HG03457 (cell line): ENCODE data around the gene ECM2.
A peak's percentile ranks its signal among the peaks of the same experiment; 100 is the strongest.

ENCODE experiments used
- ATAC-seq: cut with Tn5 transposase; IDR thresholded peaks from one replicate; pipeline ENCODE4 v1.9.1; 2021; ENCODE audit warnings: moderate number of reproducible peaks; ENCODE audit not compliant: unreplicated experiment

ECM2 gene

DNA sequence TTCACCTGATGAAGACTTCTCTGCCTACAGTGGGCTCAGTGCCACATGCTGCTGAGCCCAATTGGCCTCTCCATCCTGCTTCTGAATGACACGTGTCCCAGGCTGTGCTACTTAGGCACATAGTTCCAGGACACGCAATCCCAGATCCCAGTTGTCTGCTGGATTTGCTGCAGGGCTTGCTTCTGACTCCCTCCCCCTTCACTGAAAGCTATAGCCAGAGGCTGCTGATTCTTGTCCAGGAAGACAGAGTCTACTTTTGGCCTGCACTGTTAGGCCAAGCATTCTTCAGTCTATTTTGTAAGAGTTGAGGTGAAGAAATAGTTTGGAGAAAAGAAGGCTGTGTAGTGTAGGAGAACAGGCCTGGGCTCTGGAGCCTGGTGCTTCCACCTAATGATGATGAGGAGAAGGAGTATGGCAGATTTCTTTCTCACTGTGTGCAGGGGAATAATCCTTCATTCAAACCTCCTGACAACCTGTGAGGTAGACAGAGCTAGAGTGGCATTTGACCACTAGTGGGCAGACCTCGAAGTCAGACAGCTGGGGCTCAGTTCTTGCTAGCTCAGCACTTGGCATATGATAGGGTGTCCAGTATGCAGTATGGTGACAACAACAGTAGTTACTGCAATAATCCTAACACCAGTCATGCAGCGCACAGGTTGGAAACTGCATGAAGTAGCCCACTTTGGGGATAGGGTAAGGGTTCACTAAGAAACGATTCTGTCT is 34.0 kb downstream of the ECM2 start:
- no peak for ATAC-seq

- no peak for ATAC-seq
Measured at GRCh38 chr9:92500725-92501124, 35.1 kb downstream of the ECM2 start.

- no peak for ATAC-seq
Measured at GRCh38 chr9:92499701-92500100, 36.1 kb downstream of the ECM2 start.

DNA sequence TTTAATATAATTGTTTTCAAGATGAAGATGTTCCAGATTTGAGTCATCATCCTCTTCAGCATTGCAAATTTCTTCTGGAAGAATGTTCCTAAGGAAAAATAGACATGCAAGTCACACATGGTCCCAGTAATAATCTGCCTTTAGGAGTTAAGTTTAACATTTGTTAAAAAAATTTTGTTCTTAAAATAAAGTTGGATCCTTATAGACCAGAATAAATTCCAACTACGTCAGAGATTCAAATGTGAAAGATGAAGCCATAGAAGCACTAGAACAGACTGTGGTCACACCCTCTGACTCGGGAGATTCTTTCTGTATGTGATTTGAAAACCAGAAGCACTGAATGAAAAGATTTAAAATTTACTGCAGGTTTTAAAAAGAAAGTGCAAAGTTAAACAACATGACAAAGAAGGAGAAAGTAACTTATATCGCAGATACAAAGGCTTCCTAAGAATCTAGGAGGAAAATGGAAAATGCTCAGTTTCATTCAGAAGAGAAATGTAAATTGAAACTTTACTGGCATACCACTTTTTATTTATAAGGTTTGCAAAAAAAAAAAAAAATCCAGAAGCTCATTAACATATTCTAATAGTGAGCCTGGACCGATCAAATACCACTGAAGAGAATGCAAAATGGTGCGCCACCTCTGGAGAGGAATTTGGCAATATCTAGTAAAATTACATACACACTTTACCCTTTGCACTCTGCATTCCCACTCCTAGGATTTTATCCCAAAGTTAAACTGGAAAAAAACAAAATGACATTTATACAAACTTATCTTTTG is 39.2 kb downstream of the ECM2 start:
- no peak for ATAC-seq

GRCh38 chr9:92494856-92495255 is 40.9 kb downstream of the ECM2 start:
- no peak for ATAC-seq

DNA sequence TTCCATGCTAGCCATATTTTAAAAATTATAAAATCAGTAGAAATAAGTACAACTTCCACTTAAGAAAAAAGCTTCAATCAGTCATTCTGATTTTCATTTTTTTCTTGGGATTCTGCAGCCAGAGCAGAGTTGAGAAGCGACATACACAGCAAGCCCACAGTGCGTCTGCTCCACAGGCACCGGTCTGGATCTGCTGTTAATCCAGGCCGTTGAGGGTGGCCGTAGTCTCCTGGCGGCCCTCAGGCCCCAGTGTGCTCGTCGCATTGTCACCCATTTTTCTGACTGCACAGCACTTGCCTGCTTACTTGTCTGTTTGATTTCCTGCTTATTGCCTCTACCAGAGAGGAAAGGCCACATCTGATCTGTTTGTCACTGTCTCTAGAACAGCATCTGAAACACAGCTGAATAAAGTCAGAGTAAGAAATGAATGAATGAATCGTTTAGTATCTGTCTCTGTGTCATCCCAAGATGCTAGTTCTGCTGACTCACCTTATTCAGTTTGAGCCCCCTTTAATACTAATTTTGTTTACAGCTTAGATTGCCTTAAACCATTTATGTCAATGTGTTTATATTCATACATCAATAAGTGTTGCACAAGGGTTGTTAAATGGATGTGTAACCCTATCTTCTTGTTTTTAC is 41.9 kb downstream of the ECM2 start:
- no peak for ATAC-seq

GRCh38 chr9:92492781-92493401 is 42.9 kb downstream of the ECM2 start:
- ATAC-seq = no peak

- ATAC-seq = no peak
Measured at GRCh38 chr9:92488681-92489550, 46.9 kb downstream of the ECM2 start.

GRCh38 chr9:92486371-92486770 is 49.4 kb downstream of the ECM2 start:
- ATAC-seq = no peak

- no peak for ATAC-seq
Measured at GRCh38 chr9:92484563-92484962, 51.2 kb downstream of the ECM2 start.

- ATAC-seq = no peak
Measured at GRCh38 chr9:92483627-92484545, 51.9 kb downstream of the ECM2 start.

GRCh38 chr9:92482805-92483204 is 53.0 kb downstream of the ECM2 start:
- ATAC-seq = no peak

DNA sequence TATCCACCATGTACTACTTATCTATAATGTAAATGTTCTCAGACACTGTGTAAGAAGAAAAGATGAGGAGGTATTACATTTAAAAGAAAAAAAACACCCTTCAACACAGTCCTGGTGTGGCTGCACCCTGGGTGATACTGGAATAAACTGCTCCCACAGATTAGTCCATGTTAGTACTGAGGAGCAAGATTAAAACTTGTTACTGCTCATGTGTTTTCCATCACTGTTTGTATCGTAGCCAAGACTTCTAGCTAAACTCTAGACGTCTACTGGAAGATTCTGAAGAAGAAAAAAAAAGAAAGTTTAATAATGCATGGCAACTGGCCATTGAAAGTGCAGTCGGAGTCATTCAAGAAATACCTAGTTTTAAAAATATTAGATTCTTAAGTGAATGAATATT is 53.5 kb downstream of the ECM2 start, which contains the start of gene ASPN:
TSS of gene ASPN (minus strand) at position 178 of the 400 bp plus-strand sequence.
- ATAC-seq = no peak

DNA sequence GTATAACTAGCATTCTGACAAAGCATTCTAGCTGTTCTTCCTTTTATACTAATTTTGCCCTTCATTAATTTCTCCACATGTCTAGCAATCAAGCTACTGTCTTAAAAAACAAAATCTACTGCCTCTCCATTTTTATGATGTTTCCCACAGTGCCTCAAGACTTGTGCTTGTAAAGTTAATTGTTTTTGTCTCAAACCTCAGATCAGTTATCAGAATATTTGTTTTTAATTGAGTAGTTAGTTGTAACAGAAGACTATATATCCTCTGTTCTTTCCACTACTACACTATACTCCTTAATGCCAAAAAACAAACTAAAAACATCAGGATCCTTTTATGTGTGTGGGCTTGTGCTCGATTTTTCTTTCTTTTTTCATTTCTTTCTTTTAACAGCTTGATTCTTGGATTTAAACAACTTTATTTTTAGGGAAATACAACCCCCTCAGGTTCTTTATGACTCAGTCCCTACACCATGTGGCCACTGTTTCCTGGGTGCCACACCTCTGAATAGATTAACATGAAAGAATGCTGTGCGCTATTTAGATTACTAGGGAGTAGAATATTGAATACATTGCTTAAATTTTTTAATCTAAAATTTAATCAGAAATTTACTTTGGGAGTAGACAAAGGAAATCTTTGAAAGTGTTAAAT is 54.7 kb downstream of the ECM2 start:
- no peak for ATAC-seq

DNA sequence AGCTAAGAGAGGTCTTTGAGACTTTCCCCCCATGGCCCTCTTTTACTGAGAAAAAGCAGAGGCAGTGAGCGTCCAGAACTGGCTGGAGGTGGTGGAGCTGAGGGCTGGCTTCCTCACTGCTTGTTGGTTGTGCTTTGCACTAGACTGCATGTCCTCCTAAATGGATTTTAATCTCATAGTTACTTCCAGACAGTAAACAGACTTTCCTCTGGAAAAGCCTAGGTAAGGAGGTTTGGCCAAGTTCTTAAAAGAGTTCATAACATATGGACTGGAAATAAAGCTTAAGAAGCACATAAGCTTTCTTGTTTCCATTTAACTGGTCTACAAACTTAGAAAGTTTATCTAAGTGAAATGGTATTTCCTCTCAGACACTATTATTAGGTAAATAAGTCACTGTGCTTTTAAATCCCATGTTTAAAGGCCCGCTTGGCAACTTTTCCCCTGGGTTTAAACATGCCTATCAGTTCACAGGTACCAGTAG is 55.5 kb downstream of the ECM2 start:
- ATAC-seq = no peak

GRCh38 chr9:92479346-92479745 is 56.4 kb downstream of the ECM2 start:
- no peak for ATAC-seq

DNA sequence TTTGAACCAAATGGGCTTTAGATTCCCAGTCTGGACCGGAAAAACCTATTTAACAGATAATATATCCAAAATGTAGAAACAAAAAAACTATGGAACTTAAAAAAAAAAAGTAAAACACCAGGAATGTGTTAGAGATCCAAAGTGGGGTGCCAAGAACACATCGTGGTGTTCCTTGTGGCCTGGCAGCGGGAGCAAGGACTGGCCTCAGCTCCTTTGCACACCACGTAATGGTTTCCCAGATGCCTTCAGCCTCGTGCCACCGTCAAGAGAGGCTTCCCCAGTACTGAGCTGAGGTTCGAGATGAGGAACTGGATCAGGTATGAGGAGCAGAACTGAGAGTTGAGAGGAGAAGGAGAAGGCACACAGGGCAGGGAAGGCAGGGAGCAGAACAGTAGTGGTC is 57.0 kb downstream of the ECM2 start:
- ATAC-seq = no peak

DNA sequence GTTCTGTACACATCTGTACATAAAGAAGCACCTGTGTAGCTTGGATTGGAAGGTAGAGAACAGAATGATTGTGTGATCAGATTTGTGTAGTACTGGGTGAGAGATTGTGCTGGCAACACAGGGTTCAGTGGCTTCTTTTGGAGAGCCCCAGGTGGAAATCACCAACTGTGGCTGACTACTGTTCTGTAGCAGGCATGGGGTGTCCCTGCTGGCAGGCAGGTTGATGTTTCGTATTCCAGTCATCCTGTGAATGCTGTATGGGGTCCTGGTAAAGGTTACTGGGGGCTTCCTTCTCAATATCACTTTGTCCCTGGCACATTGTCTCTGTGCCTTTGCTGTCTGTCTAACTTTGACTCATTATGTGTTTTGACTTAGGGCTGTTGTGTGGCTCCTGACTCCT is 58.8 kb downstream of the ECM2 start:
- ATAC-seq = peak; percentile 58

- no peak for ATAC-seq
Measured at GRCh38 chr9:92474587-92474986, 61.2 kb downstream of the ECM2 start.
